GM19397 (cell line): Measurements from ENCODE around the gene NT5C2.

Experiments
- ATAC-seq: cut with Tn5 transposase; IDR thresholded peaks from one replicate; pipeline ENCODE4 v1.9.1; 2021; ENCODE audit warnings: mild to moderate bottlenecking, moderate library complexity; ENCODE audit not compliant: unreplicated experiment

Gene NT5C2

DNA sequence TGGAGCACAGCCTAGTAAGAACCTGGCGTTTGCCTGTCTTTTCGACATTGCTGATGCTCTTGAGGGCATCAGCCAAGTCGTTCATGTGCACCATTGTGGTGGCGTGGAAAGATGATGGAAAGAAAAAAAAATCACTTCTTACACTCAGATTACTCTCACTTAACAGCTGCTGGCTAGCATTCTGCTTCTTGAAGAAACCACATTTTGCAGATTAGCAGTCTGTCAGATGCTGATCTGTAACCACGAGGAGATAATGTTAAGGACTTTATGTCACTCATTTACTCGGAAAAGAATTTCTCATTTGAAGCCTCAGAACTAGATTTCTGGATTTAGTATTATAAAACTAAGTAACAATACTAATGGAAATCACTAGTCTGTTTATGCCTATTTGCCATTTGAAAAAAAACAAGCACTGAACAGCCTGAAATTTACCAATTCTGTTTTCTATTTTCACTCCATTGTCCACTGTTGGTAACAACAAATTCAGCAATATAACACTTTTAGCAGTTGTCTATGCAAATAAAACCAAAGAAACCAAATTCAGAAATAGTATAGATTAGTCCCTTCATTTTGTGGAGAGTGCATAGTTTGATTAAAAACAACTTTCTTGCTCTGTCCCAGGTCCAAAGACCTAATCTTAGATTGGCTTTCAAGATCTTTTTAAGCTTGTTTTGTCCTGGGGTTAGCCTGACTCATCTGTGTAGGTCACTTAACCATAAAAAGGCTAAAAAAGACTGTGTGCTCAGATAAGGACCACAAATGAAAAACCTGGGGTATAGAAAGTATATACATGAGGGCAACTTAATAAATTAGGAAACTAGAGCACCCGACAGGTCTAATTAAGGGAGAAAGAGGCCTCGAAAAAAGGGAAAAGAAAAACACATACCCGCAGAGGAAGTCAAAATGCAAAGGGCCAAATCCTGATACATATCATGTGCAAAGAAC, 67.5 kb downstream of the NT5C2 start:
- peak; percentile 68 for ATAC-seq

DNA sequence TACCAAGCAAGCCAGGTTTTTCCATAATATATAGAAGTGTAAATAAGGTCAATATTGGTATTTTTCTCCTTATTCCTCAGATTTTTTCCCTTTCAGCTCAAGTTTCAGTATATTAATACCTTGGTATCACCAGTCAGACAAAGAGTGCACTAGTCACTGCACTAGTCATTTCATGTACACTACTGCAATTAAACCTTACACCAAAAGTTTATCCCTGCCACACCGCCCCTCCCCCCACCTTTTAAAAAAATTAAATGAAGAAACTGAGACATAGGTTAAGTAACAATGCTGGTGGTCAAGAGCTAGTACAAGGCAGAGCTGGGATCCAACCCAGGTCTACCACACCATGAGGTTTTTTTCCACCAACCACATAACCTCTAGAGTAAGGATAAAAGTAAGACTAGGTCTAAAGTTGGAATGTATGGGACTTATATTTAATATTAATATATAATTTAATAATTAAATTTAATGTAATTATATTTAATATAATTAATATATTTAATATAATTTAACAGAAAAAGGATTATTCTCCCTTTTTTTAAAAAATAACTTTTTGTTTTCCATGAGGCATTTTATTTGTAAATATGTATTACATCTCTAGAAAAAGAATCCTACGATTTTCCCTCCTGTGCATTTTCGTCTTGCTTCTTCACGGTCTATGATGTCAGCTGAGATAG, 68.5 kb downstream of the NT5C2 start:
- no peak for ATAC-seq

DNA sequence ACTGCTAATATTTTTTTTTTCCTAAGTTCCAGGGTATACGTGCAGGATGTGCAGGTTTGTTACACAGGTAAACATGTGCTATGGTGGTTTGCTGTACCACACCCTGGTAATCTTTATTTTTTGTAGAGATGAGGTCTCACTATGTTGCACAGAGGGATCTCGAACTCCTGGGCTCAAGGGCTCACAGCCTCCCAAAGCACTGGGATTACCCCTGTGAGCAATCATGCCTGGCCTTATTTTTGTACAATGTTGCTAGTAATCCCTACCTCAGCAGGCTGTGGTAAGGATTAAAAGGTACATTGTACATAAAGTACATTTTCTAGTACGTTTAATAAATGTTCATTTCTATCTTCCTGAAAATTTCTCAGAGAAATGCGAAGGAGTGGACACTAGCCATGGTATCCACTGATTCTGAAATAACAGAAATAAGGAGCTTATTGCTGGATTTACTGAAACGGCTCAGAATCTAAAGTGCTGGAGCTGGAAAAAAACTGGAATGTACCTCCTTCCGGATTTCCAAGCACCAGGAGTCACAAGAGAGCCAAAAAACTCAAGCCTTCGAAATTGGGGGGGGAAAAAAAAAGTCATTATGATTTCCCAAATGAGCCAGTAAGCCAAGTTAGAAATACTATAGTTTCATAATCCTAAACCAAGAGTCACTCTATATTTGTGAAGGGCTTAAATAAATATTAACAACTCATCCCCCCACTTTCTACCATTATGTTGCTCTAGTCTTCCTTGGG, 69.6 kb downstream of the NT5C2 start:
- no peak for ATAC-seq

DNA sequence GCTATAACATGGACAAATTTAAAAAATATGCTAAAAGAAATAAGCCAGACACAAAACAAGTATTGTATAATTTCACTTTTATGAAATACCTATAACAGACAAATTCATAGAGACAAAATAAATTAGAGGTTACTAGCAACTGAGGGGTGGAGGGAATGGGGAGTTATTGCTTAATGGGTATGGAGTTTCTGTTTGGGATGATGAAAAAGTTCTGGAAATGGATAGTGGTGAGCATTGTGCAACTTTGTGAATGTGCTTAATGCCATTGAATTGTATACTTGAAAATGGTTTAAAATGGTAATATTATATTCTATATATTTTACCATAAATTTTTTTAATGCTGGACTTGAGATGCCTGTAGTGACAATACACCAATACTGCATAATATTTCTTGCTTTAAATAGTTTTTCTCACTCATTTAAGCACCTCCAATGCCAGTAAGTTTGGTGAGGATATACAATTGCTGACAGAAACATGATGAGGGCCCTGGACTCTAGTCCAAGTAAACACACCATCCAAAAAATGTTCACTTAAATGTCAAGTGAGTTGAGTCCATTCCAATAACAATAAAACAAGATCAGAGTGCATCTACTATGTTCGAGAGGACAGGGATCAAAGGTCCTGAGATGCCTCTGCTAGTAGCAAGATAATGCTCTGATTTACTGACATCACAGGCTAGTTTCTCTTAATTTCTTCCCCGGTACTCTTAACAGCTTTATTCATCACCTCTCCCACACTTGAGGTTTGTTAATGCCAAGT, 71.9 kb downstream of the NT5C2 start:
- no peak for ATAC-seq

DNA sequence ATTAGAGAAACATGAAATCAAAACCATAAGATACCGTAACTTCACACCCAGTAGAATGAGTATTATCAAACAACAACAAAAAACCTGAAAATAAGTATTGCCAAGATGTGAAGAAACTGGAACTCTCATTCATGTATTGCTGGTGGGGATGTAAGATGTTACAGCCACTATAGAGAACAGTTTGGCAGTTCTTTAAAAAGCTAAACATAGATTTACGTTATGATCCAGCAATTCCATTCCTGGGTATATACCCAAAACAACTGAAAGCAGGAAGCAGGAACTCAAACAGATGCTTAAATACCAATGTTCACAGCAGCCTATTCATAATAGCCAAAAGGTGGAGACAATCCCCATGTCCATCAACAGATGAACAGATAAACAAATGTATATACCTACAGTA, 72.5 kb downstream of the NT5C2 start:
- no peak for ATAC-seq

DNA sequence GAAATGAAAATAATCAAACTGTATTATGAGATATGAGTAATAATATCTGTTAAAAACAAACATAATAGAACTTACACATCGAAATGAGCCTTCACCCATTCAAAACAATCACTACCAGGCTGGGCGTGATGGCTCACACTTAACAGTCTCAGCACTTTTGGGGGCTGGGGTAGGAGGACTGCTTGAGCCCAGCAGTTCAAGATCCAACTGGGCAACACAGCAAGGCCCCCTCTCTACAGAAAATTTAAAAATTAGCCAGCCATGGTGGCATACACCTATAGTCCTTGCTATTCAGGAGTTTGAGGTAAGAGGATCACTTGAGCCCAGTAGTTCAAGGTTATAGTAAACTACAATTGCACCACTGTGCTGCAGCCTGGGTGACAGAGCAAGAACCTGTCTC, 75.8 kb downstream of the NT5C2 start:
- no peak for ATAC-seq

DNA sequence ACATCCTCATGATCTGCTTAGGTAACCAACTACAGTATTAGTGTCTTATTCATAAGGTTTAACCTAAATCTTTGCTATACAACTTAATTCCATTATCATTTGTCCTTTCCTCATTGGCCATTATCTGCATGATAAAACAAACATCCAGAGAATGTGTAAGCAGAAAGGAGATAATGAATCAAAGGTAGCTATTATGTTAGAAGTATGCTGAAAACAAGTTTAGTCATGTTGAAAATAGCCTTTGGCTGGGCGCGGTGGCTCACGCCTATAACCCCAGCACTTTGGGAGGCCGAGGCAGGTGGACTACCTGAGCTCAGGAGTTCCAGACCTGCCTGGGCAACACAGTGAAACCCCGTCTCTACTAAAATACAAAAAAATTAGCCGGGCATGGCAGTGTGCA, 78.2 kb downstream of the NT5C2 start:
- ATAC-seq: no peak

DNA sequence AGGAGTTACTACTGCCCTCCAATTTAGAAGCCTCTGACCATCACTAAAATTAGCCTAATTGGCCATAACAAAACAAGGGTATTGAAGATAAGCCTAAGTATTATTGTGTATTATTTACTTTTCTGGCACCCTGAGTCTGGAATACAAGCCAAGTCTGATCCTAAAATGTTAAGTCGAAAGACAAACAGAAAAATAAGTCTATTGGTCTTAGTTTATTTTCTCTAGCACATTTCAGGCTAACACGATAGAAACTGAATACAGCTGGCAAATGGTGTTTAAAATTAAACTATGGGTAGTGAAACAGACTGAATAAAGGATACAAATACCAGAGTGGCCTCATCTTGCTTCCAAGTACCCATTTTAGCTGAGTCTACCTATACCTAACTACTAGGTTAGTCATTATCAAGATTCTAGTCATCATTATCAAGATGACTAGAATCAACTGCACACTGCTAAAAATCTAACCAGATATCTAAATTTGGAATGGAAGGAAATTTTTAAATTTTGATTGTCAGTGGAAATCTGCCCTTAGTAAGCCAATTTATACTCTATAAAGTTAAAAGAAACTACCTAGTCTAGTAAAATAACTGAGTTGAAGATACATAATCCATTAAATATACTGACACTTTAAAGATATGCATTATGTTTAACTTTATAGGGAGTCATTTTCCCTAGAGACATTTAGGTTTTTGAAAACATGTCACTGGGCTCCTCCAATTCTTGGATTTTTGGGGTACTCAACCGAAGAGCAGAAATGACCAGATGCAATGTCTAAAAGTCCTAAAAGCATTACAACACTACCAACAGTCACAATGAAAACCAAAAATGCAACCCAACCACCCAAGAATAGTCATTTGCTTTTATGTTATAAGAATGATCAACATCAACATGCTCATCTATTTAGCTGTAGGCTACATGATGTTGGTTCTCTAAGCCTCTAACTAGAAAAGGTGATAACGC, 80.9 kb downstream of the NT5C2 start:
- ATAC-seq: peak; percentile 55

DNA sequence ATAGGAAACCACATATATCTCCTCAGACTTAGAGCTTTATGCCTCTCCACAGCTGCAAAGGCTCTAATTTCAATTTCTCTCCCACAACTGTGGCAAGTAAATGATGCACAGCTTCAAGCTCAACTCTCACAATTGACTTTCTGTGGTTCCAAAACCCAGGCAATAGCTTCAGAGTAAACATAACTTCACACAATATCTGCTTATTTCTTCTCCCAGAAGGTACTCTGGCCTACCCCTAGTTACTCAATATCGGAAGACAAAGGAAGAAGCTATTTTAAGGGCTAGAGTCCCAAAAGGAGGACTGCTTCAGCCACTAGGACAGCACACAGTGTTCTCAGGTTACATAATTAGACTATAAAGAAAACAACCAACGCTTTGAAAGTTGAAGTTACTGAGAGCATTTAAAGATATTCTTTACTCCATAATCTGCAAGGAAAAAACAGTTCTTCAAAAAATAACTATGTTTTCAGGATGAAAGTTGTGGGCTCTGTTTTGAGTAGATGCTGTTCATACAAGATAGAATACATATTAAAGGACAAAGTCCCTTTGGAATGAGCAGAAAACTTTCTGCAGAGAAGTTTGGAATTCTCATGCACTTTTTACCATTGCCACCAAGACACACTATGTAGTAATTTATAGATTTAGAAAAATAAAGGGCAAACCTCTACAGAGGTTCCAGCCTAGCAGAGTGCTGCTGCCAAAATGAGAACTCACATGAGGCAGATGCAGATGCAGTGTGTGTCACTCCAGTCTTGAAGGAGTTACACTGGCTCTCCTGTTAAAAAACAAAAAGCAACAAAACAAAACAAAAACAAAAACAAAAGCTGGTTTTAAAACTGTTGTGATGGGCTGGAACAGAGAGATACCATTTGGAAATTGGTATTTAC, 81.8 kb downstream of the NT5C2 start:
- peak; percentile 50 for ATAC-seq

DNA sequence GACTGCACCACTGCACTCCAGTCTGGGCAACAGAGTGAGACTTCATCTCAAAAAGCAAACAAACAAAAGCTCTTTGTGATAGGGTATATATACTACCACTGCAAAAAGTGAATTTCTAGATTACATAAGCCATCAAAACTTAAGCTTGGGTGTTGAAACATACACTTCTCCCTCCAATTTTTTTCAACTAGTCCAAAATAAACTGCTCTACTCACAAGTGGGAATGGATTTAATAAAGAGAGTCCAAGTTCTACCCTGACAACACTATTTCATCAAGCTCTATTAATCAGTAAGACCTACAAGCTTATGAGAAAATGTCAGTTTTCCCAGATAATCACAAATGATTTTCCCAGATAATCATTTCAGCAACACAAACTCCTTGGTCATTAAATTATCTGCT, 82.7 kb downstream of the NT5C2 start:
- no peak for ATAC-seq

DNA sequence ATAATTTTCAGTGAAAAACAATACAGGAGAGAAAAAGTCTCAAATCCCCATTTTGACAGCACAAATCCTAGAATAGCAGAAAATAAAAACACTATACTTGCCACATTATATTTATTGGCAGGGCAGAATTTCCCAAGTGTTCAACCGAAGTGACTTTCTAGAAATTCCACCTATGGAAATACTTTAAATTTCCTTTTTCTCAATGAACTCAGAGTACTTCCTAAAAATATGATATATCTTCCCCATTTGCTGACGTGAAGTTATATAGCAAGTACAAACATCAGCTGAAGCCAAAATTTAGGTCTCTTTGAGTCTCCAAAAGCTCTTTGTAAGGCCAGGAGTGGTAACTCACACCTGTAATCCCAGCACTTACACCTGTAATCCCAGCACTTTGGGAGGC, 83.3 kb downstream of the NT5C2 start:
- no peak for ATAC-seq

DNA sequence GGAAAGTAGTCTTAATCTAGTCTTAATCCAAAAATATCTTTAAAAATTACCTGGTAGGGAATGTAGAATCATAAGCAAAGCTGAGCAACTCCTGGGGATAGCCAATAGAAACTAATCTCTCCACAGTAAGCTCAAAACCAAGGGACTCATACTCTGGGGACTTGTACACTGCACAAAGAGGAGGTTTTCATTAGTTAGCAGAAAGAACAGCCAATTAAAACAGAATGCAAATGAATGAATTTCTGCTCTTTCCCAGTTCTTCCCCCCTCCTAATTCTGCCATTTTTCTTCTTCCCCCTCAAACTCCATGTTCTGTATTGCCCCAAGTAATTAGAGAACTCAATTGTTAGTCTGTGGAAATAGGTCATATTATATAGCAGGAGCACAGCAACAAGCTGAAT, 86.5 kb downstream of the NT5C2 start:
- ATAC-seq: no peak

DNA sequence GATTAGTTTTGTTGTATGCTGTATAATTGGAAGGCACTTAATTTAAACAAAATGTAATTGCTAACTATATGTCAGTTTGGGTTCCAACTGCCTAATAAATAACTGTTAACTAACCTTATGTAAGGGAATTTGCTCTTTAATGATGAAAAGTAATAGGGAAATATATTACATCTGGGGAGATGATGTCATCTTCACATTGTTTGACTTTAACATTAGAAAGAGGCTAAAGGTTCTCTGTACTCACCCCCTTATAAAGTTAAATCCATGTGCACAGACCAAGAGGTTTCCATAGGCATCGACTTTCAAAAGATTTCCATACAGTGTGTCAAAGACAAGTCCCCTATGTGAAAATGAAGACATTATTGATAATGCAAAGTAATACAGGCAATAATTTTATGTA, 87.6 kb downstream of the NT5C2 start:
- no peak for ATAC-seq

DNA sequence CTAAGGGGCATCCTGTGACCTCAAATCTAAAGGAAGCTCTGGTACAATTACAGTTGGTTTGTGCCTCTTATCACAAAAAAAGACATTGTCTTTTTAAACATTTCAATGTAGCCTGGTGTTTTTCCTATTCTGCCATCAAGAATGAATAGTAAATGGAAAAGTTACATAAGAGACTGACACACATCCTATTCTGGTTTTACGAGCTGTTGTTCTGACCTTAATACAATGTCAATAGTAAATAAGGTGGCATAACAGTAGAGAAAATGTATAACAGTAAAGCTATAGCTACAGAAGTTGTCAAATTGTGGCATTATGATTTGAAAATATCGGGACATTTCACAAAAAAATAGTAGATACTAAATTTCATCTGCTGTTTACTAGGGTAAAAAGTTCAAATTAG, 88.4 kb downstream of the NT5C2 start:
- no peak for ATAC-seq

DNA sequence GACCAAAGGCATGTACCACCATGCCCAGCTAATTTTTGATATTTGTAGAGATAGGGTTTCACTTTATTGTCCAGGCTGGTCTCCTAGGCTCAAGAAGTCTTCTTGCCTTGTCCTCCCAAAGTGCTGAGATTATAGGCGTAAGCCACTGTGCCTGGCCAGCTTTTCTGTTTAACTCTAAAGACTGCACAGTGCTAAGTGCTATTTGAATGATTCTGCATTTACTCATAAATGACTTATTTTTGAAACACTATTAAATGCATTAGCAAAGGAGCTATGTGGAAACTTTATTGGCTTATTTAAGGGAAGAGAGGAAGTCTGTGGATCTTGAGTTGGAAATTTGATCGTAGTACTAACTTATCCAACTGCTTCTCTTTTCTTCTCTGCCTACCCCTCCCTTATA, 89.1 kb downstream of the NT5C2 start:
- ATAC-seq: no peak

DNA sequence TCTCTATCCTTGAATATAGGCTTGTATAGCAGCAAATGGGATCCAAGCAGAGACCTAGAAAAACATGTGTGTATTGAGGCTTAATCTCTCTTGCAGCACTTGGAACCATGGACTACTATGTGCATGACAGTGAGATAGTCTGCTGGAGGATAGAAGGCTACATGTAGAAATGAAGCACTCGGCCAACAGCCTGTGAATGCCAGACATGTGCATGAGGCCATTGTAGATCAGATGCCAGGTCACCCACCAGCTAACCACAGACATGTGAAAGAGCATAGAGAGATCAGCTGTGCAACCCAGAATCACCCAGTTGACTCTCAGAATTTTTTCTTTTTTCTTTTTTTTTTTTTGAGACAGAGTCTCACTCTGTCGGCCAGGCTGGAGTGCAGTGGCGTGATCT, 90.9 kb downstream of the NT5C2 start:
- ATAC-seq: no peak

DNA sequence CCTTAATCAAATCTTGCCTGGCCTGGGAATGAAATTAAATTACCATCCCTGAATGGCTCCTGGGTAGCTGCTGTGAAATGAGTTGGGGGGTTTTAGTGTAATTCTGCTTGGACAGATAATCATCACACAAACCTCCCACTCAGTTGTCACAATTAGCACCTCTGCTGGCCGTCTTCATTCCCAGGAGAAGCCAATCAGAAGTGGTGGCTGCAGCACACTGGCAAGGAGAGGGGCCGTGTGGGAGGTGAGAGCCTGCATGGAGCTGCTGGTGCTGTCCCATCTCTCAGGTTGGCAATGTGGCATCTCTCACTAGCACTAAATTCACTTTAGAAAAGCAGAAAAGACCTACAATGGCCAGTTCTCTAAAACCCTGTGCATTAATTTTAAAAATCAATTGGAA, 92.5 kb downstream of the NT5C2 start:
- no peak for ATAC-seq

DNA sequence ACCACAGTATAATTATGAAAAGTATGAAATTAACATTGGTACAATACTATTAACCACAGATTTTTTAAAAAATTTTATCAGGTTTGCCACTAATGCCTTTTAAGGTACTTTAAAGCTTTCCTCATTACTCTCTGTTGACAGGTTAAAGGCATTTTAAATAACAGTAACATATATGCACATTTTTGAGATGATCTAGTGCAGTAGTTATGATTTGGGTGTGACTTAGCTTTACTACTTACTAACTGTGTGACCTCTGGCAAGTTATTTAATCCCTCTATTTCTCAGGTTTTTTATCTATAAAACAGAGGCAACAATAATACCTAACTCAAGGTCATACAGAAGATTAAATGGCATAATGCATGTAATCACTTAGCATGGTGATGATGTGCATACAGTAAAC, 94.8 kb downstream of the NT5C2 start:
- ATAC-seq: no peak

DNA sequence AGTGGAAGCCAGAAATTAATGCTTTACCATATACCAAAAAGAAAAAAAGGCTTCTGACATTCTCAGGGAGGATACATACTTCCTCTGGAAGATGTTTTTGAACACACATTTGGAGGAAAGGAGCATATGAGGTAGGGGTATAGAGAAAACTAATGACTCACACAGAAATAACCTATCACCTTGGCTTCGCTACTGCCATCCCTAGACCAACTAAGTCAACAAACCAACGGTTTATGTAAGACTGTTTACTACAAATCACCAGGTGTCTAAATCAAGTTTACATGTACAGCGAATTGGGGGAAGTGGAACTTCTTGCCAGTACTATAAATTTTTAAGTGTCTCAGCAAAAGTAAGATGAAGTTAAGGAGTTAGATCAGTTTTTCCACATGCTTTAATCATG, 96.9 kb downstream of the NT5C2 start:
- no peak for ATAC-seq
